ENCODE data around the gene ZNF473.
"Not testable (repeated sequence)": the region's sequence is repeated elsewhere in the genome, so short reads cannot be mapped to it uniquely, and the experiment has no call there.

The ZNF473 gene

DNA sequence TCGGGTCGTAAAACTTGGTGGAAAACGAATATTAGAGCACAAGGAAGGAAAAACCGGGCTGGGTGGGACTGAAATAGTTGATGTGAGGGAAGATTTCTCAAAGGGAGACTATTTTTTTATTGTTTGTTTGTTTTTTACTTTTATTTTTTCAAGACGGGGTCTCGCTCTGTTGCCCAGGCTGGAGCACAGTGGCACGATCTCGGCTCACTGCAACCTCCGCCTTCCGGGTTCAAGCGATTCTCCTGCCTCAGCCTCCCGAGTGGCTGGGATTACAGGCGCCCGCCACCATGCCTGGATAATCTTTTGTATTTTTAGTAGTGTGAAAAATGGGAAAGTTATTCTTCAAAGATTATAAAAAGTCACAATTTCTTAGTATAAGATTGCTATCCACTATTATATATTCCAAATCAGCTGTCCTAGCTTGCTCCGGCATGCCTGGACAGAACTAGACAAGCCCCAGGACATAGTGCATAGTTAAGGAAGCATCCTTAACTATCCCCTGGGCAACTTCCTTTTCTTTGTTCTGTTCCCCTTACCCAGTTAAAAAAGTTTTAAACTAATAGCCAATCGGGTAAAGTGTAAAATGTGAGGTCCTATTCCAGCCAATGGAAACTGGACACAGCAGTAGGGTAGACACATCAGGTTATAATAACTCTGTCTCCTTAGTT lies 25.6 kb downstream of the ZNF473 start:
- not testable (repeated sequence) for DNase-seq

DNA sequence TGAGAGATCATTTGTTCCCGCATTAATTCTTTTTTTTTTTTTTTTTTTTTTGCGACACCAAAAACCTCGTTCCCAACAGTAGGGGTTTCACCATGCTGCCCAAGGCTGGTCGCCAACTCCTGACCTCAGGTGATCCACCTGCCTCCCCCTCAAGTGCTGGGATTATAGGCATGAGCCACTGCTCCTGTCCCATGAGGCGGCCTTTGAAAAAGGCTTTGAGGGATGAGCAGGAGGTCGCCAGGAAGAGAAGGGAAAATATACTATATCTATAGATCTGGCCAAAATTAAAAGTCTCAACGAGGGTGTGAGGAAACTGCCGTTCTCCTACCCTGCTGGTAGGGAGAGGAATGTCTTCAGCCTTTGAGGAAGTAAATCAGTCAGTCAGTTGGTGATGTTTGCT lies 26.2 kb downstream of the ZNF473 start:
- DNase-seq, result no peak

DNA sequence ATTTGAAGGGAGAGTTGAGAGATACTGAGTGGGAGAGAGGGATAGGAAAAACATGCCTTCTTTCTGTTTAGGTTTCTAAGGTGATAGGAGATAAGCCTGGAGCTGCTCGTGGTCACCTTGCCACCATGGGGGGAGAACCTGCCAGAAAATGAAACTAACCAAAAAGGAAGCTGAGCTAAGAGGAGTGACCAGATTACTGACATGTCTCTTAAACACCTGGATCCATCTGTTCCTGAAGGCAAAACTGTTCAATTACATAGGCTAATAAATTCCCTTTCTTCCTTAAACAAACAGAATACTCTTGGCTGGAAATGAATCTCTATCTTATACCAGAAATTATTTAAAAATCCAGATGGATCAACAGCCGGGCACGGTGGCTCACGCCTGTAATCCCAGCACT lies 27.3 kb downstream of the ZNF473 start:
- DNase-seq, result no peak

DNA sequence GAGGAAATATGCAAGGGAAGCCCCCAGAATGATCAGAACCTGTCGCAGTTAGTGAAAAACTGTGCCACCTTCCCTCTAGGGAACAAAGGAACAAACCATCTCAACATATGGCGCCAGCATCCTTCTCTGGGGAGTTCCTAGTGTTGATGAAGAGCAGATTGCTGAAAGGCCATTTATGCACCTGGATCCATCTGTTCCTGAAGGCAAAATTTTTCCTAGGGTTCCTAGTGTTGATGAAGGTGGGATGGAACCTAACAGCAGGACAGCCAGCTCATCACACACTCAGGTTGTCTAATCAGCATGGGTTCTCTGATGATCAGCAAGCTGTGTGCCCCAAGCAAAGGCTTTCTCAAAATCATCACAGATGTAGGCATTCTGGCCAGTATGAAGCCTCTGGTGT lies 32.6 kb downstream of the ZNF473 start:
- no peak for DNase-seq

DNA sequence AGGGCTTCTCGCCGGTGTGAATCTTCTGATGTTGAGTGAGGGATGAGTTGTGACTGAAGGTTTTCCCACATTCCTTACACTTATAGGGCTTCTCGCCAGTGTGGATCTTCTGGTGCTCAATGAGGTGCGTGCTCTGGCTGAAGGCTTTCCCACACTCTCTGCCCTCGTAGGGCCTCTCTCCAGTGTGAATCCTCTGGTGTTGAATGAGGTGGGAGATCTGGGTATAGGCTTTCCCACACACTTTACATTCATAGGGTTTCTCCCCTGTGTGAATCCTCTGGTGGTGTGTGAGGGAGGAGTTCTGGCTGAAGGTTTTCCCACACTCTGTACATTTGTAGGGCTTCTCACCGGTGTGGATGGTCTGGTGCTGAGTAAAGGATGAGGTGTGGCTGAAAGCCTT lies 33.2 kb downstream of the ZNF473 start:
- no peak for DNase-seq

DNA sequence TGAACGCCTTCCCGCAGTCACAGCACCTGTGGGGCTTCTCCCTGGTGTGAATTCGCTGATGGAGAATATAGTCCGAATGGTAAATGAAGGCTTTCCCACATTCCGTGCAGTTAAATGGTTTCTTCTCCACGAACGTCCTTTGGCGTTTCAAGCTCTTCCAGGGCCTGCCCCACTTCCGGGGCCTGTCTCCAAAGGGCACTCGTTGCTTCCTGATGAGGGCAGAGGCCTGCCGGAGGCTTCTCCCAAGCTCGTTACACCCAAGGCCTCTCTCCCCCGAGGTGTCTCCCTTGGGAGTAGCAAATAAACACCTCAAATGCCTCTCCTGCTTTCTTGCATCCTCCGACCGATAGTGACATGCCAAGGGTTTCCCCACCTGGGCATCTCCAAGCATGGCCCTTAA lies 34.3 kb downstream of the ZNF473 start:
- DNase-seq, result no peak

DNA sequence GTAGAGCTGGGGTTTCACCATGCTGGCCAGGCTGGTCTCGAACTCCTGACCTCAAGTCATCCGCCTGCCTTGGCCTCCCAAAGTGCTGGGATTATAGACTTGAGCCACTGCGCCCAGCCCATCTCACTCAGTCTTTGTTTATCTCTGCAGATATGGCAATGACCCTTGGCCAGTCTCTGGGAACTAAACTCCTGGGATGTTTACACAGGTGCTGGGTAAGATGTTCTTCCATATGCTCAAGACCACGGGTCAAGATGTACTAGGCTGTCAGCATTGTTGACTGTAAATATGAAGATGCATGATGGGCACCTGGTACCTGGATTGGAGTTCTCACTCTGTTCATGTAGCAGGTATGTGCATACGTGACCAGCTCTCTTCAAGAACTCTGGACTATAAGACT lies 35.8 kb downstream of the ZNF473 start:
- no peak for DNase-seq

DNA sequence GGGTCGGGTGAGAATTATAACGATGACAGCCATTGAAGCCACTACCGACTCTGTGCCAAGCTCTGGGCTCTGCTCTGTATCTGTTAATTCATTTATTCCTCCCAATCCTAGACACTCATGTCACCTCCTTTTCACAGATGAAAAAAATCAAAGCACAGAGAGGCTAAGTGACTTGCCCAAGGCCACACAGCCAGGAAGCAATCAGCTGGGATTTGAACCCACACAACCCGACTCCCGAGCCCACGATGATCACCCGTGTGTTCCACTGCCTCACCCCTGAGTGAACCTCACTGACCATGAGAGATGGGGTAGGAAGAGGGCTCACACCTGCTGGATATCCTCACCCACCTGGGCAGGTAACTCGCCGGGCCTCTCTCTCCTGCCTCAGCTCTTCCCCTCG lies 40.1 kb downstream of the ZNF473 start:
- no peak for DNase-seq

DNA sequence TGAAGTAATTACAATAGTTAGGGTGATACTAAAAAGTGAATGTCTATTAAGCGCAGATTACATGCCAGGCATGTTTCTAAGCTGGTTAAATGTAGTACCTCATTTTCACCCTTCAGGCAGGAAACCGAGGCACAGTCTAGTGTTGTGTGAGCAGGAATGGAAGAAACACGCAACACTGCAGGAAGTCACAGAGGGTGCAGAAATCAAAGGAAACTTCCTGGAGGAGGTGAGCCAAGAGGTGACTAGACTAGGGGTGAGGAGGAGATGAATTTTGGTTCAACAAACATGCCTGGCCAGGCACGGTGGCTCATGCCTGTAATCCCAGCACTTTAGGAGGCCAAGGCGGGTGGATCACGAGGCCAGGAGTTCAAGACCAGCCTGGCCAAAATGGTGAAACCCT lies 41.8 kb downstream of the ZNF473 start:
- no peak for DNase-seq

DNA sequence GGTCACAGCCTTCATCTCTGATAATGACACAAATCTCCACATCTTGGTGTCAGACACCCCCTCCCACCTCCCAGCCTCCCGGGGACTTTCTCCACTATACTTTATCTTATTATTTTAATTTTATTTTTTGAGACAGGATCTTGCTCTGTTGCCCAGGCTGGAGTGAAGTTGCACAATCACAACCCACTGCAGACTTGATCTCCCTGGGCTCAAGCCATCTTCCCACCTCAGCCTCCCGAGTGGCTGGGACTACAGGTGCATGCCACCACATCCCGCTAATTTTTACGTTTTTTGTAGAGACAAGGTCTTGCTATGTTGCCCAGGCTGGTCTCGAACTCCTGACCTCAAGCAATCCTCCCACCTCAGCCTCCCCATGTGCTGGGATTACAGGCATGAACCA lies 42.6 kb downstream of the ZNF473 start:
- DNase-seq, result not testable (repeated sequence)

DNA sequence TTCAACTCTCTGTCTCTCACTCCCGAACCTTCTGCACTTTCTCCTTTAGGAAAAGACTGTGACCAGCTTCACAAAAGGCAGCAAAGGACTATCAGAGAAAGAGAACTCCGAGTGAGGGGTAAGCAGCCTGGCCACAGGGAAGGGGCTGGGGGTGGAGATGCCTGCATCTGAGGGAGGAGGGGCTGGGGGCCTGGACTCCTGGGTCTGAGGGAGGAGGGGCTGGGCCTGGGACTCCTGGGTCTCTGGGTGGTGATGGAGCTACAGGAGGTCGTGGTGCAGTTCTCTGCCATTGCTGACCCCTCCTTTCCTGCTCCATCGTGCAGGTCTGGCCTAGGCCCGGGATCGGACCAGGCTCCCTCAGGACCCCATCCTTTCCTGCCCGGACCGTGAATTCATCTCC lies 49.3 kb downstream of the ZNF473 start:
- DNase-seq, result not testable (repeated sequence)

DNA sequence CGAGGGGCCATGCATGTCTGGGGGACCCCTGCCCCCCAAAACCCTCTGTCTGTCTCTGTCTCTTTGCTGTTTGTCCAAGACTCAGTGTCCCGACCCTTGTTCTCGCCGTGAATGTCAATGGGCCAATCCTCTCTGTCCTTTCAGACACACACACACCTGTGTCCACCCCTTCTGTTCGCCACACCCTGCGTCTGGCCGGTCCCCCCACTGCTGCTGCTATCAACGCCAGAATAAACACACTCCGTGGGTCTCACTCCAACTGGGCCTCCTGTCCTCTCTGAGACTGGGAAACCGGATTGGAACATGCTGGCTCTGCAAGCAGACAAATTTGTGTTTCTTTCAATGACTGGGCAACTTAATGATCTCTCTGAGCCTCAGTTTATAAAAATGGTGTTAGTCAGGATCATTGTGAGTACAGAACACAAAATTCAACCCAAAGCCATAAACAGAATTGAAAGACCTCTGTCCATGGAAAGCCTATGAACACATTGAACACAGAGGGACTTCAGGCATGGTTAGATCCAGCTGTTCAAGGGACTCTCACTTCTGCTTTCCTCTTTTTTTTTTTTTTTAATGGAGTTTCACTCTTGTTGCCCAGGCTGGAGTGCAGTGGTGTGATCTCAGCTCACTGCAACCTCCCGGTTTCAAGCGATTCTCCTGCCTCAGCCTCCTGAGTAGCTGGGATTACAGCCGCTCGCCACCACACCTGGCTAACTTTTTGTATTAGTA lies 50.0 kb downstream of the ZNF473 start:
- DNase-seq, result not testable (repeated sequence)

DNA sequence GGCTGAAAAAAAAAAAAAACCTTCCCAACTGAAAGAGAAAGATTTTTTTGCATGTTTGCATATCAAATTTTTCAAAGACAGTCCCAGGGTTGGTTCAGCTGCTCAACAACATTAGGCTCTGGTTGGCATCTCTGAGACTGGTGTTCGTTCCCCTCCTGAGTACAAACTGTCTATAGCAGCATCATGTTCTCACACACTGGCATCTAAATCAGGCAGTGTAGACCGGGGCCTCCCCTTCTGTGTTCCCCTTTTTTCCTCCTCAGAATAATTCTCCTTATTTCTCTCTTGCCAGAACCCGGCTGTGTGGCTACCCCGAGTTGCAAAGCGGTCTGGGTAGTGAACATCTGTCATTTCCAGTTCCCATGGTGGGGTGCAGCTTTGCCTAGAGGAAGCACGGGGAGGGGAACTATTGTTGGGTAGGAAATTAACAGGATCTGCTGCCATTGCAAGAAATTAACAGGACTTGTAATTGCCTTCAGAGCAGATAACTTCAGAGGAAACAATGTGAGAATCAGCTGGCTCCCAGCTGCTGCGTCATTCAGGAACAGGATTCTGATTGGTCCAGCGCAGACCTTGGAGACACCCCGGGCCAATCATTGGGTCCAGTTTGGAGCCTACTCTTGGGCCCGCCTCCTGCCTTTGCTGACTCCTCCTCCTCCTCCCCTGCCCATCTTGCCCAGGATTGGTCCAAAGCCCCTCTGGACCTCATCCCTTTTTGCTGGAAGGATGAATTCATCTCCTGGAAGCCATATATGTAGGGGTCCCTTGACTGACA lies 51.0 kb downstream of the ZNF473 start:
- not testable (repeated sequence) for DNase-seq

DNA sequence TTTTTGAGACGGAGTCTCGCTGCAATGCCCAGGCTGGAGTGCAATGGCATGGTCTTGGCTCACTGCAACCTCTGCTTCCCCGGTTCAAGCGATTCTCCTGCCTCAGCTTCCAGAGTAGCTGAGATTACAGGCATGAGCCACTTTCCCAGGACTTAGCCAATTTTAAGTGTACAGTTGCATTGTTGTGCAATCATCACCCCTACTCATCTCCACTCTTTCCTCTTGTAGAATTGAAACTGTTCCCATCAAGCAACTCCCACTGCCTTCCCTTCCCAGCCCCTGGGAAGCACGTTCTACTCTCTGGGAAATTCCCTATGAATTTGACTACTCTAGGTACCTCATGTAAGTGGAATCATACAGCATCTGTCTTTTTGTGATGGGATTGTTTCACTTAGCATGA lies 53.2 kb downstream of the ZNF473 start:
- DNase-seq, result not testable (repeated sequence)

DNA sequence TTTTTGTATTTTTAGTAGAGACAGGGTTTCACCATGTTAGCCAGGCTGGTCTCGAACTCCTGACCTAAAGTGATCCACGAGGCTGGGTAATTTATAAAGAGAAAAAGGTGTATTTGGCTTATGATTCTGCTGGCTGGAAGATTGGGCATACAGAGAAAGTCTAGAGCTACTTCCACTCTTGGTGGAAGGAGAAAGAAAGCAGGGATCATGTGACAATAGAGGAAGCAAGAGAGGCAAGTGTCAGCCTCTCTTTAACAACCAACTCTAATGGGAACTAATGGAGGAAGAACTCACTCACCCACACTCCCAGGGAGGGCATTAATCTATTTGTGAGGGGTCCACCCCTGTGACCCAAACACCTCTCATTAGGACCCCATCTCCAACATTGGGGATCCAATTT lies 58.6 kb downstream of the ZNF473 start:
- DNase-seq, result not testable (repeated sequence)

DNA sequence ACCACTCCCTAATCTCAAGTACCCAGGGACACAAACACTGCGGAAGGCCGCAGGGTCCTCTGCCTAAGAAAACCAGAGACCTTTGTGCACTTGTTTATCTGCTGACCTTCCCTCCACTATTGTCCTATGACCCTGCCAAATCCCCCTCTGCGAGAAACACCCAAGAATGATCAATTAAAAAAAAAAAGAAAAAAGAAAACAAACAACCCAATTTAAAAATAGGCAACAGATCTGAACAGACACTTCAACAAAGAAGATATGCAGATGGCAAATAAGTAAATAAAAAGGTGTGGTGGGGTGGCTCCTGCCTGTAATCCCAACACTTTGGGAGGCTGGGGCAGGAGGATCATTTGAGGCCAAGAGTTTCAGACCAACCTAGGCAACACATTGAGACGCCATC lies 61.3 kb downstream of the ZNF473 start:
- DNase-seq, result not testable (repeated sequence)

DNA sequence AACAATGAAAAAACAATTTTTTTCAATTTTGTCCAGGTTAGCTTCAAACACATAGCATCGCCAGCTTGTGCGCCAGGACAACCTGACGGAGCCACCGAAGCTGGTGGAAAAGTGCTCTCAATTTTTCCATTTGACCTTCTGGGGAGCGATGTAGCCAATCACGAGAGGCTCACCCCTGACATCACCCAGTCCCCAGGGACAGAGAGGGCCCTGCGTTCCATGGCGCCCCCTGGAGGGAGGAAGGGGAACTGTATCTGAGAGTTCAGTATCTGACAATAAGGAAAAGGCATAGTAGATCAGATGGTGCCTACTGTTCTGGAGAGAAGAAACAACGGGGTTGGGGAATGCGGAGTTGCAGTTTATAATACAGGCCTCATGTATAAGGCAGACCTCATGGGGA lies 64.9 kb downstream of the ZNF473 start:
- not testable (repeated sequence) for DNase-seq

DNA sequence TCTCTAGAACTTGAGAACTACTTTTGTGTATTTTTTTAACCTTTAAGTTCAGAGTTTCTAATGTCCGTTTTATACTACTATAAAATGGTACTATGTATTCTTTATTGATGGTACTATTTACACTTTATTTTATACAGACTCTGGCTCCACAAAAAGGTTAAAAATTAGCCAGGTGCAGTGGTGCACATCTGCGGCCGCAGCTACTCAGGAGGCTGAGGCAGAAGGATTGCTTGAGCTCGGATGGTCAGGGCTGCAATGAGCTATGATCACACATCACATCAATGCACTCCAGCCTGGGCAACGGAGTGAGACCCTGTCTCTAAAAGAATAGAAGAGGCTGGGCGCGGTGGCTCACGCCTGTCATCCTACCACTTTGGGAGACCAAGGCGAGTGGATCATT lies 66.0 kb downstream of the ZNF473 start:
- DNase-seq, result not testable (repeated sequence)

DNA sequence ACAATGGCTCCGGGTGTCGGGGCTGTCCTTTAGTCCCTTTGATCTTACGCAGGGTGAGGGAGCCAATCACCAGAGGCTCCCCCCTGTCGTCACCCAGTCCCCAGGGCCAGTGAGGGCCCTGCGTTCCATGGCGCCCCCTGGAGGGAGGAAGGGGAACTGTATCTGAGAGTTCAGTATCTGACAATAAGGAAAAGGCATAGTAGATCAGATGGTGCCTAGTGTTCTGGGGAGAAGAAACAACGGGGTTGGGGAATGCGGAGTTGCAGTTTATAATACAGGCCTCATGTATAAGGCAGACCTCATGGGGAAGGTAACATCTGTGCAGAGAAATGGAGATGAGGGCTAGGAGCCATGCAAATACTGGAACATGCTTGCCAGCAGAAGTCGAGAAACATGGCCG lies 66.8 kb downstream of the ZNF473 start:
- not testable (repeated sequence) for DNase-seq

DNA sequence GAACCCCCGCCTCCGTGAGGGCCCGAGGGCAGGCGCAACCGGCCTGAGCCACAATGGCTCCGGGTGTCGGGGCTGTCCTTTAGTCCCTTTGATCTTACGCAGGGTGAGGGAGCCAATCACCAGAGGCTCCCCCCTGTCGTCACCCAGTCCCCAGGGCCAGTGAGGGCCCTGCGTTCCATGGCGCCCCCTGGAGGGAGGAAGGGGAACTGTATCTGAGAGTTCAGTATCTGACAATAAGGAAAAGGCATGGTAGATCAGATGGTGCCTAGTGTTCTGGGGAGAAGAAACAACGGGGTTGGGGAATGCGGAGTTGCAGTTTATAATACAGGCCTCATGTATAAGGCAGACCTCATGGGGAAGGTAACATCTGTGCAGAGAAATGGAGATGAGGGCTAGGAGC lies 72.1 kb downstream of the ZNF473 start:
- not testable (repeated sequence) for DNase-seq

DNA sequence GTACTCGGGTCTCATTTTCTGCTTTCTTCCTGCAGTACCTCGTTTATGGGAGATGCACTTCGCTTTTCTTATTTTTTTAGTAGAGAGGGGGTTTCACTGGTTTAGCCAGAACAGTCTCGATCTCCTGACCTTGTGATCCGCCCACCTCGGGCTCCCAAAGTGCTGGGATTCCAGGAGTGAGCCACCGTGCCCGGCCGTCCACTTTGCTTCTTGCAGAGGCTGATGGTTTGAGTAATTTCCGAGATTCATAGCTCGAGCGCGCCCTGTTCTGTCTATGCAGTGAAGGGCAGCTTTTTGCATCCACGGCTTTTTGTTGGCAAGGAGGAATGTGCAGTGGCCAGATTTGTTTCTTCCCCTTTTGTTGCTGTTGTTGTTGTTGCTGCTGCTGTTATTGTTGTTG lies 73.1 kb downstream of the ZNF473 start:
- not testable (repeated sequence) for DNase-seq

DNA sequence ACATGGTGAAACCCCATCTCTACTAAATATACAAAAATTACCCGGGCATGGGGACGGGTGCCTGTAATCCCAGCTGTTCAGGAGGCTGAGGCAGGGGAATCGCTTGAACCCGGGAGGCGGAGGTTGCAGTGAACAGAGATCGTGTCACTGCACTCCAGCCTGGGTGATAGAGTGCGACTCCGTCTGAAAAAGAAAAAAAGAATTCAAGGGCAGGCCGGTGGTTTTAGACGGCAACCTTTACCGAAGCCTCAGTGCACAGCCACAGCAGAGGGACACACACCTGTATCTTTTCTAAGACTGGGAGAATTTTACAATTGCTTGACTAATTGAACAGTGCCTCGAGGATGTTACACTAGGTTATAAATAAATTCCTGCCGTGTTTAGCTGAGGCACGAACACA lies 73.9 kb downstream of the ZNF473 start:
- not testable (repeated sequence) for DNase-seq

DNA sequence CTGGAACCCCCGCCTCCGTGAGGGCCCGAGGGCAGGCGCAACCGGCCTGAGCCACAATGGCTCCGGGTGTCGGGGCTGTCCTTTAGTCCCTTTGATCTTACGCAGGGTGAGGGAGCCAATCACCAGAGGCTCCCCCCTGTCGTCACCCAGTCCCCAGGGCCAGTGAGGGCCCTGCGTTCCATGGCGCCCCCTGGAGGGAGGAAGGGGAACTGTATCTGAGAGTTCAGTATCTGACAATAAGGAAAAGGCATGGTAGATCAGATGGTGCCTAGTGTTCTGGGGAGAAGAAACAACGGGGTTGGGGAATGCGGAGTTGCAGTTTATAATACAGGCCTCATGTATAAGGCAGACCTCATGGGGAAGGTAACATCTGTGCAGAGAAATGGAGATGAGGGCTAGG lies 75.1 kb downstream of the ZNF473 start:
- DNase-seq, result not testable (repeated sequence)
